GM19372 (cell line): ENCODE measurements around the gene DKKL1.

Experiments used
- ATAC-seq: cut with Tn5 transposase; IDR thresholded peaks from one replicate; pipeline ENCODE4 v1.9.1; 2021; ENCODE audit warnings: mild to moderate bottlenecking, low read depth, moderate library complexity; ENCODE audit not compliant: unreplicated experiment

Gene DKKL1

GRCh38 chr19:49337267-49338022 is 26.2 kb upstream of the DKKL1 start:
- ATAC-seq, result no peak

GRCh38 chr19:49338023-49338677 is 25.5 kb upstream of the DKKL1 start:
- no peak for ATAC-seq

GRCh38 chr19:49338691-49339300 is 24.9 kb upstream of the DKKL1 start:
- no peak for ATAC-seq

GRCh38 chr19:49339301-49340068 is 24.2 kb upstream of the DKKL1 start:
- no peak for ATAC-seq

GRCh38 chr19:49340069-49340864 is 23.4 kb upstream of the DKKL1 start:
- ATAC-seq, result peak; percentile 72

GRCh38 chr19:49340865-49341718 is 22.6 kb upstream of the DKKL1 start:
- no peak for ATAC-seq

- no peak for ATAC-seq
Observed at GRCh38 chr19:49342291-49342721, 21.4 kb upstream of the DKKL1 start.

GRCh38 chr19:49343123-49343522 is 20.6 kb upstream of the DKKL1 start:
- no peak for ATAC-seq

- ATAC-seq, result no peak
Observed at GRCh38 chr19:49344505-49345423, 18.9 kb upstream of the DKKL1 start.

- ATAC-seq, result no peak
Observed at GRCh38 chr19:49347191-49347590, 16.5 kb upstream of the DKKL1 start.

GRCh38 chr19:49347835-49348234 is 15.8 kb upstream of the DKKL1 start:
- no peak for ATAC-seq

- ATAC-seq, result no peak
Observed at GRCh38 chr19:49348305-49349189, 15.1 kb upstream of the DKKL1 start.

- no peak for ATAC-seq
Observed at GRCh38 chr19:49349567-49349966, 14.1 kb upstream of the DKKL1 start.

- no peak for ATAC-seq
Observed at GRCh38 chr19:49355909-49356353, 7.7 kb upstream of the DKKL1 start.

GRCh38 chr19:49356382-49356781 is 7.3 kb upstream of the DKKL1 start:
- no peak for ATAC-seq

- no peak for ATAC-seq
Observed at GRCh38 chr19:49357186-49357585, 6.5 kb upstream of the DKKL1 start.
